SU-DHL-6 (cell line): ENCODE measurements around the gene SOX6.

Experiments
- H2AFZ ChIP-seq: fragments of 200-600 bp; sonication (generic); 2 replicates; pipeline ENCODE4 v1.6.1; 2014; ENCODE audit warnings: low read depth, mild to moderate bottlenecking, moderate library complexity, mixed read lengths, antibody characterized with exemption, low read length; ENCODE audit not compliant: severe bottlenecking
- H3F3A ChIP-seq: fragments of 200-600 bp; shearing (Covaris generic); 2 replicates; pipeline ENCODE4 v1.6.0; 2016; ENCODE audit warnings: antibody characterized with exemption, mild to moderate bottlenecking; ENCODE audit not compliant: insufficient read depth
- H3K27ac ChIP-seq: fragments of 200-600 bp; sonication (generic); 2 replicates; pipeline ENCODE4 v1.5.1; 2016; ENCODE audit warnings: low read depth, mild to moderate bottlenecking, low read length, moderate library complexity, mixed read lengths
- H3K27me3 ChIP-seq: fragments of 200-600 bp; sonication (generic), shearing (Covaris generic); 2 replicates; pipeline ENCODE4 v1.6.0; 2014; ENCODE audit warnings: mild to moderate bottlenecking, low read length
- H3K36me3 ChIP-seq: fragments of 200-600 bp; sonication (generic); 2 replicates; pipeline ENCODE4 v1.6.1; 2014; ENCODE audit warnings: mild to moderate bottlenecking, low read length, mixed read lengths
- H3K4me2 ChIP-seq: fragments of 300-600, 200-600 bp; shearing (Covaris generic), sonication (generic); 2 replicates; pipeline ENCODE4 v1.6.0; 2014; ENCODE audit warnings: low read length, low read depth, mild to moderate bottlenecking; ENCODE audit not compliant: poor library complexity, severe bottlenecking
- H3K4me3 ChIP-seq: fragments of 200-600 bp; sonication (generic); 2 replicates; pipeline ENCODE4 v1.5.1; 2014; ENCODE audit warnings: antibody characterized with exemption, low read length, mild to moderate bottlenecking, mixed read lengths; ENCODE audit not compliant: insufficient read depth, poor library complexity, severe bottlenecking
- H3K79me2 ChIP-seq: fragments of 200-600 bp; sonication (generic); 2 replicates; pipeline ENCODE4 v1.6.1; 2014; ENCODE audit warnings: mild to moderate bottlenecking, low read length, moderate library complexity; ENCODE audit not compliant: insufficient read depth
- H3K9ac ChIP-seq: fragments of 200-600 bp; sonication (generic); 2 replicates; pipeline ENCODE4 v1.7.0; 2014; ENCODE audit warnings: mild to moderate bottlenecking, low read length
- H3K9me2 ChIP-seq: fragments of 200-600 bp; sonication (generic); replicated peaks from 2 replicates; pipeline ENCODE4 v1.6.1; 2014; ENCODE audit warnings: low read length; ENCODE audit not compliant: insufficient read depth
- H3K9me3 ChIP-seq: fragments of 200-600 bp; sonication (generic); 2 replicates; pipeline ENCODE4 v1.6.1; 2014; ENCODE audit warnings: low read length, mixed read lengths; ENCODE audit not compliant: insufficient read depth
- H4K20me1 ChIP-seq: fragments of 200-600 bp; sonication (generic); 2 replicates; pipeline ENCODE4 v1.6.1; 2014; ENCODE audit warnings: low read depth, mild to moderate bottlenecking, antibody characterized with exemption, low read length, moderate library complexity, mixed read lengths
- EZH2phosphoT487 ChIP-seq: fragments of 200-600 bp; sonication (generic), shearing (Covaris generic); conservative IDR thresholded peaks from 2 replicates; pipeline ENCODE4 v1.6.1; 2018; ENCODE audit warnings: mild to moderate bottlenecking, antibody characterized with exemption, low read length, moderate library complexity, mixed read lengths
- TF ChIP-seq, protein P1 (sequence below): fragments of 200-600 bp; sonication (generic); IDR thresholded peaks from one replicate; pipeline ENCODE4 v1.5.1; 2017; ENCODE audit warnings: antibody characterized with exemption, mild to moderate bottlenecking, low read length, moderate library complexity; ENCODE audit not compliant: insufficient read depth, poor library complexity, severe bottlenecking

The SOX6 gene

DNA sequence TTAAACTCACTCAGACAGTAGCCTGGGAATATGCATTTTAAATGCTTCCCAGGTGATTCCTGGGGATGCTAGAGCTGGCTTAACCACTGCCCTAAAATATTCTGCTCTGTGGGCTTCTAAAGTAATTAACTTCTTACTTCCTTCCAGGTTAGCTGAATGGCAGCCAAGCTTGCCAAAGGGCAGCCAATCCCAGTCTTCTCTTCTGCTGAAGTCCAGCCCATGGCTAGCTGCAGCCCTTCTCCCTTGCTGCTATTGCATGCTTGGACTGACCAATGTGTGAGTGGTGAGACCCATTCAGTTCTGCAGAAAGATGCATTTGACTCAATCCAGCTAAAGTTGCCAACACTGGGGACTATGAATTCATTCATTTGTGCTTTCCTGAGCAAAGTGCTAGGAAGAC, 411.9 kb downstream of the SOX6 start:
- H3K36me3 ChIP-seq, result no peaks in the 10 kb centered on the region
- no peak overlapping the region for H3K9ac ChIP-seq
- no peak overlapping the region for H3K4me3 ChIP-seq
- no peaks in the 10 kb centered on the region for H3K9me3 ChIP-seq
- TF ChIP-seq, protein P1, sequence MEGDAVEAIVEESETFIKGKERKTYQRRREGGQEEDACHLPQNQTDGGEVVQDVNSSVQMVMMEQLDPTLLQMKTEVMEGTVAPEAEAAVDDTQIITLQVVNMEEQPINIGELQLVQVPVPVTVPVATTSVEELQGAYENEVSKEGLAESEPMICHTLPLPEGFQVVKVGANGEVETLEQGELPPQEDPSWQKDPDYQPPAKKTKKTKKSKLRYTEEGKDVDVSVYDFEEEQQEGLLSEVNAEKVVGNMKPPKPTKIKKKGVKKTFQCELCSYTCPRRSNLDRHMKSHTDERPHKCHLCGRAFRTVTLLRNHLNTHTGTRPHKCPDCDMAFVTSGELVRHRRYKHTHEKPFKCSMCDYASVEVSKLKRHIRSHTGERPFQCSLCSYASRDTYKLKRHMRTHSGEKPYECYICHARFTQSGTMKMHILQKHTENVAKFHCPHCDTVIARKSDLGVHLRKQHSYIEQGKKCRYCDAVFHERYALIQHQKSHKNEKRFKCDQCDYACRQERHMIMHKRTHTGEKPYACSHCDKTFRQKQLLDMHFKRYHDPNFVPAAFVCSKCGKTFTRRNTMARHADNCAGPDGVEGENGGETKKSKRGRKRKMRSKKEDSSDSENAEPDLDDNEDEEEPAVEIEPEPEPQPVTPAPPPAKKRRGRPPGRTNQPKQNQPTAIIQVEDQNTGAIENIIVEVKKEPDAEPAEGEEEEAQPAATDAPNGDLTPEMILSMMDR, result no peak
- no peak for TF ChIP-seq EZH2phosphoT487
- no peak overlapping the region for H3K4me2 ChIP-seq
- H2AFZ ChIP-seq, result no peak overlapping the region
- no peaks in the 10 kb centered on the region for H3K9me2 ChIP-seq
- H3K27me3 ChIP-seq, result no peaks in the 10 kb centered on the region
- no peaks in the 10 kb centered on the region for H3K79me2 ChIP-seq
- H4K20me1 ChIP-seq, result no peaks in the 10 kb centered on the region
- no peak overlapping the region for H3K27ac ChIP-seq
- no peaks in the 10 kb centered on the region for H3F3A ChIP-seq

DNA sequence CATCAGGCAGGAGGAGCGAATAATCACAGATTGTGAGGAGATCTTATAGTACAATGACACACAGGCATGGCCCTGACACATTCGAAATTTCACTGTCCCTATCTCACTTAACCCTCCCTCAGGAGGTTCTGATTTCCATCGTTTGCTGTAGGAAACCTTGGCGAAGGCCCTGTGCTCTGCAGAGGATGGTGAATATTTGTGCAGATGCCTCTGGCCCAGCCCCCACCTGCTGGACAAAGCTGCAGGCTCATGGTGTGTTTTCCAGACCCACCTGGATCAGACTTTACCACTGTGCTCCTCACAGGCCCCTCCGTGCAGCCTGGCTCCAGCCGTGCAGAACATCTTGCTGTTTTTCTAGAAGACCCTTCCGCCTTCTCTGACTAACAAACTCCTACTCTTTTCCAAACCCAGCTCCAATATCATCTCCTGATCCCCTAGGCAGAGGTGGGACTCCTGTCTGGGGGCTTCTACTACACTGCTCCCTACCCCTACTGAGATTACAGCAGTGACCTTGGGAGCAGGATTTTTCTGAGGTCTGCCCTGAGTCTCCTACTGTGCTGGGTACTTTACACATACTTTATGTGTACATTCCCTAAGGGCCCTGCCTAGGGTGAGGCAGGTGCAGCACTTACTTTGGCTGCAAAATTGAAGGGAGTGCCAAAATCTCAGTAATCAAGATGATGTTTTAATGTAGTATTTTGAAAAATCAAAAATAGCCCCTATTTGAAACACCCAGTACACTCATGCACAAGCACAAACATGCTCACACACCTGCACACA, 412.7 kb downstream of the SOX6 start:
- TF ChIP-seq, protein P1, result no peak
- no peak for TF ChIP-seq EZH2phosphoT487
- Histone ChIP-seq H3K9ac (no peak overlapping the region), H3K4me3 (no peak overlapping the region)

DNA sequence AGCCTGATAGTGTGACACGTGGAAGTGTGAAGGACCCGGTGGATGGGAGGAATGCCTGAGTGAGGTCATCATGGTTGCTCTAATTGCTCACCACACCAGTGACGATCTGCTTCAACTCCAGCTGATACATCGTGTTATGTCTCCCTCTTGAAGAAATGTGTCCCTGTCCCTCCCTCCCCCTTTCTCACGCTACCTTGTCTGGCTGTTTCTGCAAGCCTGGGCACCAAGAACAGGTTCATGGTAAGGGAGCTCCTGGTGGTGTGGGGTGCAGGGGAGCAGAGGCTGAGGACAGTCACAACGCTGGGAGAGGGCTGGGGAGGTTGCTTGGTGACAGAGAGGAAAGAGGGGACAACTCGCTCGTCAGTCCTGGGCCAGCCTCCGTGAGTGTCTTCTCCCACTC, 413.4 kb downstream of the SOX6 start:
- no peaks in the 10 kb centered on the region for H3K27me3 ChIP-seq
- H2AFZ ChIP-seq, result no peak overlapping the region
- H3F3A ChIP-seq, result no peaks in the 10 kb centered on the region

More for the DNA sequence above, 412.7 kb downstream of the SOX6 start:
- H2AFZ ChIP-seq, result no peak overlapping the region
- no peak overlapping the region for H3K4me2 ChIP-seq
- no peaks in the 10 kb centered on the region for H3K36me3 ChIP-seq
- no peaks in the 10 kb centered on the region for H3F3A ChIP-seq
- H3K27ac ChIP-seq, result no peak overlapping the region
- no peaks in the 10 kb centered on the region for H4K20me1 ChIP-seq
- no peaks in the 10 kb centered on the region for H3K9me2 ChIP-seq
- no peaks in the 10 kb centered on the region for H3K9me3 ChIP-seq
- H3K79me2 ChIP-seq, result no peaks in the 10 kb centered on the region
- H3K27me3 ChIP-seq, result no peaks in the 10 kb centered on the region

More for the DNA sequence above, 413.4 kb downstream of the SOX6 start:
- H3K4me2 ChIP-seq, result no peak overlapping the region
- TF ChIP-seq, protein P1, result no peak
- TF ChIP-seq EZH2phosphoT487, result no peak
- no peak overlapping the region for H3K4me3 ChIP-seq
- H3K9me2 ChIP-seq, result no peaks in the 10 kb centered on the region
- H3K9ac ChIP-seq, result no peak overlapping the region
- H4K20me1 ChIP-seq, result no peaks in the 10 kb centered on the region
- no peaks in the 10 kb centered on the region for H3K79me2 ChIP-seq
- H3K9me3 ChIP-seq, result no peaks in the 10 kb centered on the region
- H3K27ac ChIP-seq, result no peak overlapping the region
- no peaks in the 10 kb centered on the region for H3K36me3 ChIP-seq
